Measurements from ENCODE around the gene CPEB3.
A peak's percentile ranks its signal among the peaks of the same experiment; 100 is the strongest.
"Not testable (repeated sequence)": the region's sequence is repeated elsewhere in the genome, so short reads cannot be mapped to it uniquely, and the experiment has no call there.

The CPEB3 gene

GRCh38 chr10:92091965-92092364 is 198.9 kb downstream of the CPEB3 start:
- no peak for DNase-seq

DNA sequence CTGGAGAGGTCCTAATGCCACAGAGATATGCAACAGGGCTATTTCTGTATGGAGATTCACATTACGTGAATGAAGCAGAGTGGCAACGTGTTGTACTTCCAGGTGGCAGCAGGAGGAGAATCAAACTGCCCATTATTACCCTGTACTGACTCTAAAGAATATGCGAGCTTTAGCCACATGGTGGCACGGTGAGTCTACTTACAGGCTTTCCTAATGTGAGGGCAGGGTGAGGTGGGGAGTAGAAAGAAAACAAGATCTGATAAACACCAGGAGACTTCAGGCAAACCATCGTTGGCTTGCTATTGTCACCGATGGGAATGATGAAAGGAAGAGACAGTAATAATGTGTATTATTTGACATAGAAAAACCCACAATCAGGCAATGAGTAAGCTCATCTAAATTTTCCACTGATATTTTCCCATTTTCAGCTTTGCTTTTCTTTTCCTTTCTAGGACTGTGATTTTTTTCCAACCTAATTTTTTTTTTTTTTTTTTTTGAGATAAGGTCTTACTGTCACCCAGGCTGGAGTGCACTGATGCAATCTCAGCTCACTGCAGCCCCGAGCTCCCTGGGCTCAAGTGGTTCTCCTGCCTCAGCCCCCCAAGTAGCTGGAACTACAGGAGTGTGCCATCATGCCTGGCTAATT is 203.0 kb downstream of the CPEB3 start:
- peak; percentile 92 for DNase-seq

GRCh38 chr10:92082583-92083280 is 208.1 kb downstream of the CPEB3 start:
- no peak for DNase-seq

GRCh38 chr10:92081641-92082040 is 209.2 kb downstream of the CPEB3 start:
- DNase-seq, result no peak

GRCh38 chr10:92080244-92080643 is 210.6 kb downstream of the CPEB3 start:
- DNase-seq, result no peak

GRCh38 chr10:92079003-92079402 is 211.9 kb downstream of the CPEB3 start:
- no peak for DNase-seq

- no peak for DNase-seq
Observed at GRCh38 chr10:92076722-92077121, 214.2 kb downstream of the CPEB3 start.

DNA sequence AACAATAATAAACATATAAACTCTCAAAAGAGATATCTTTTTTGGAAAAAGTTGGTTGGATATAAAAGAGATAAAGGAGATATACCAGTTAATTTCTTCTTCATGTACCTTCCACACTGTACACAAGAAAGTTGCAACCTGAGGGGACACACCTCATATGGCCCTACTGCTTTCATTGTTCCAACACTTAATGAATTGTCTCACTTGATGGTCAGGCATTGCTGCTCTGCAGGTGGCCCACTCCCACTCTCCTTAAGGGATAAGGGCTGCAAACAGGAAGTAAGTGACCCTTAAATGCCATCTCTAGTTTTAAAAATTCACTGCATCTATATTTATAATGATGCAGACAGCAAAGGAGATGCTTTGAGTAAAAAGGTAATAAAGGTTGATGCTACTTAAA is 215.0 kb downstream of the CPEB3 start:
- DNase-seq, result no peak

DNA sequence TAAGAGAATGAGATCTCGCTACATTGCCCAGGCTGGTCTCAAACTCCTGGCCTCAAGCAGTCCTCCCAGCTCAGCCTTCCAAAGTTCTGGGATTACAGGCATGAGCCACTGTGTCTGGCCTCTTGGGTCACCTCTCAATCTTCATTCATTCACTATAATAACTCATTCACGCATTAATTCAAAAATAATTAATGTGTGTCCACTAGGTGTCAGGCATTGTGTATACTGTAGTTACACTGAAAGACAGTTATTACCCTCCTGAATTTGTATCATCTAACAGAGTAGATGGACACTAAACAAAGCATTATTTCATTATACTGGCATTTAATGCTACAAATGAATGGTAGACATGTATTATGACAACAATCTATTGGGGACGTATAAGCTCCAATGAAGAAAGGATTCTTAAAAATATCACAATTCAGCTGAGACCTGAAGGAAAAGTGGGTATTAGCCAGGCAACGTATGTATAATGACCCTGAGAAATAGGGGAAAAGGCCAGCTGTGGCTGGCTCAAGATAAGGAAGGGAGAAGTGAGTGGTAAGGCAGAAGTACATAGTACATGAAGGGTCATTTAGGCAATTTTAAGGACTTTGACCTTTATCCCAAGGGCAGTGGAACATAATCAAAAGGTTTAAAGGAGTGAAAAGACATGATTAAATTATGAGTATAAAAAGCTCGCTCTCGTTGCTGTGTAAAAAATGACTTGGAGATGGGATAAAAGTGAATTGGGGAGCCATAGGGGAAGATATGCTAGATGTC is 216.6 kb downstream of the CPEB3 start:
- DNase-seq, result peak; percentile 61

DNA sequence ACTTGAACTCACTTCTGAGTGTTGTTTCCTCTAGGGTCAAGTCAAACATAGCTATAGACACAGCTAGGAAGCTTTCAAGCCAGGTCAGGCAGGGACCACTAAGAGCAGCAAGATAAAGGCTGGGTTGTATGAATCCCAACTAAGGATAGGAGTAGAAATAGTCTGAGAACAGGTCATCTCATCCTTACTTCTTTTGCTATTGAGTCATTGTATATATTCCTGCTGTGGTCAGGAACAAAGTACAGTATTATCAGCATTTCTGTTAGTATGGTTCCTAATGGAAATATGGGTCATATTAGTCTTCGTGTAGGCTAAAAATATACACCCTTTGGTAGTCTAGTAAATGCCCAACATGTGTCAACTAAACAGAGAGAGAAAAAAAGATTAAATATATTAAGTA is 222.0 kb downstream of the CPEB3 start:
- no peak for DNase-seq

DNA sequence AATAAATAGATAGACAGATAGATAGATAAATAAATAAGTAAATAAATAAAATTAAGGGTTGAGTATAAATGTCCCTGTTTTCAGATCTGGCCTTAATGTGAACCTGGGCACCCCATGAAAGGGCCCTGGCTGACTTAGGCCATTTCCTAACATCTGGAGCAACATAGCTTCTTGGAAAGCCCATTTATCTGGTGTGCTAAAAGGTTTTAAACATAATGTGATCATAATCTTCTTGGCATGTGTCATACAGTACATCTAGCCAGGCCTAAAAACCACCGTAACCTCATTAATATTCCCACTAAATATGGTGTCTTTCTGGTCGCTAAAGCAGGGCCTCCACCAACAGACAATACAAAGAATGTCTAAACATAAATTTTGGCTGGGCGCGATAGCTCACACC is 224.5 kb downstream of the CPEB3 start:
- DNase-seq, result no peak

- DNase-seq, result no peak
Observed at GRCh38 chr10:92064506-92064905, 226.4 kb downstream of the CPEB3 start.

DNA sequence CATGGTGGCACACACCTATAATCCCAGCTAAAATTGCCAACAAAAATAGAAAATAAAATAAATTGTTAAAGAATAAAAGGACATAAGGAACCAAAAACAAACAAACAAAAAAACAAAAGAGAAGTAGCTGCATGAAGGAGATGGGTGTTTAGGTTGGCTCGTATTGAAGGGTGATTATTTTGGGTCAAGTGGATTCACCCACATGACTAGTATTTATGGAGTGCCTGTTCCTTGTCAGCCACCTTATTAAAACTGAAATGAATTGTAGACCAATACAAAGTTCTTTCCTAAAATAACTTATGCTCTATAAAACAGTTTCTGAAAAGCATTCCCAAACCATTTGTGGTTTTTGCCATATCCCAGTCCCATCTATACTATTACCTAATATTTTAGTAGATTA is 228.6 kb downstream of the CPEB3 start:
- no peak for DNase-seq

- DNase-seq, result no peak
Observed at GRCh38 chr10:92054807-92055206, 236.1 kb downstream of the CPEB3 start.

DNA sequence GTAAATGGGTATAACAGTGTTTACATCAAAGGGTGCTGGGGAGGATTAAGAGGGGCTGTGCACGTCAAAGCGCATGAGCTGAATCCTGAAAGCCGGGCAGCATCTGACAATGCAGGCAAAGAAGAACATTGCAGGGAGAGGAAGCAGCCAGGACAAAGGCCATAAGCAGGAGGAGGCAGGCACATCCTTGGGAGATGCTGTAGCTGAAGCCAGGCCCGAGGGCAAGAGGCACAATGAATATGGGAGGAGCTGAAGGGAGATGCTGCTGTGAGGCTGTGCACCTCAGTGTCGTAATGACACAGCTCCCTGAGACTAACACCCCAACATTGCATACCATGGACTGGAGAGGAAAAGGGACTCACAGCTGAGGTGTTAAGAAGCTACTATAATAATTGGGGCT is 238.1 kb downstream of the CPEB3 start:
- no peak for DNase-seq

DNA sequence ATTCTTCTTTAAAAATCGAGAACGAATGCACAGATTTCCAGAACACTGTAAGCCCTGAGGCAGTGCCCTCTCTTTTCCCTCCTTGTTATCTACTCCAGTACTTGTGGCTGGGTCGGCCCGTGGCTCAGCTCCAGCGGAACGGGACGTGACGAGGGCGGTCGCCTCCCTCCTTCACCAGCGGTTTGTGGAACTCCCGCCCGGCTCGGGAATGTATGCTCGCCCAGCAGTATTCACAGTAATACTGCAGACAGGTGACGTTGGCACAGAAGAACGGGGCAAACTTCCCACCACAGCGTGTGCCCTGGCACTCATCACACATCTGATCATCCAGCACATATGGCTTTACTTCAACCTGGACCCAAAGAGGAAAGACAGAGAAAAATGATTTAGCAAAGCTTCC is 238.8 kb downstream of the CPEB3 start:
- no peak for DNase-seq

DNA sequence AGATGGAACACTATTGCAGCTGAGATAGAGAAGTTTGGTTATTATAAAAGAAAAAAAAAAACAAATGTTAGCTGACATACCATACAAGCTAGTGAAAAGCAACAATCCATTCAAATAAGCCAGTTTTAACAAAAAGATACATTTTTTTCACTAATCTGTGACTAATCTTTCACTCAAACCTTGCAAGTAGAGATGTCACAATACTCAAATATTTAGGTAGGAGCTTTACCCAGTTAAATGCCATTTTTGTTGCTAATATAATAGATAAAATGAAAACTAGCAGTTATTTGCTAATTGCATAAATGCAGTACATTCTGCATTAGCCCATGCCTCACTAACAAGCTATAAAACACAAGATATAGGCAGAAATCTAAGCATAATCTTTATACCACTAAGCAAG is 243.7 kb downstream of the CPEB3 start:
- no peak for DNase-seq

DNA sequence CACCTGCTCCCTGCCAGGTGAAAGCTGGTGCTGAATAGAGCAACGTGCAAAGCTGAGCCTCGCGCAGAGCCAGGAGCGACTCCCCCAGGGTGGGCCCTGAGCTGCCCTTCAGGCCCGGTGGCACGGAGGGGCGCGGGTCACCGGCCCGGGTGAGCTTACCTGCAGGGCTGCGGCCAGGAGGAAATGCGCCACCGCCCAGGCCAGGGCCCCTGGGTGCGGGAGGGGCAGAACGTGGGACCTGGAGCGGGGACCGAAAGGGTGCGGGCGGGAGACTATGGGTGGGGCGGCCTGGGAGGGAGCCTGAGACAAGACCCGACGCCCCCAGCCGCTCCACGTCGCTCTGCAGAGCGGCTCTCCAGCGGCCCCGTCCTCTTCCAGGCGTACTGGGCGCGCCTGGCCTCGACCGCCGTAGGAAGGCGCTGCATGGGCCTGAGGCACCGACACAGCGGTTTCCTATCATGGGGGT is 245.2 kb downstream of the CPEB3 start:
- no peak for DNase-seq

GRCh38 chr10:92042541-92042940 is 248.3 kb downstream of the CPEB3 start:
- no peak for DNase-seq

DNA sequence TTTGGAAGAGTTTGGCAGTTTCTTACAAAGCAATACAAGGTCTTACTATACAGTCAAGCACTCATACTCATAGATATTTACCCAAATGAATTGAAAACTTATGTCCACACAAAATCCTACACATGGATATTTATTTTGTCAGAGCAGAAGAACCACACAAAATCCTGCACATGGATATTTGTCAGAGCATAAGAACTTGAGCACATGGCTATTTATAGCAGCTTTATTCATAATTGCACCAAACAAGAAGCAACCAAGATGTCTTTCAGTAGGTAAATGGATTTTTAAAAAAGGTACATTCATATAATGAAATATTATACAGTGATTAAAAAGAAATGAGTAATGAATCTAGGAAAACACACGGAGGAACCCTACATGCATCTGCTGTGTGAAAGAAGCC is 251.9 kb downstream of the CPEB3 start:
- DNase-seq, result no peak

DNA sequence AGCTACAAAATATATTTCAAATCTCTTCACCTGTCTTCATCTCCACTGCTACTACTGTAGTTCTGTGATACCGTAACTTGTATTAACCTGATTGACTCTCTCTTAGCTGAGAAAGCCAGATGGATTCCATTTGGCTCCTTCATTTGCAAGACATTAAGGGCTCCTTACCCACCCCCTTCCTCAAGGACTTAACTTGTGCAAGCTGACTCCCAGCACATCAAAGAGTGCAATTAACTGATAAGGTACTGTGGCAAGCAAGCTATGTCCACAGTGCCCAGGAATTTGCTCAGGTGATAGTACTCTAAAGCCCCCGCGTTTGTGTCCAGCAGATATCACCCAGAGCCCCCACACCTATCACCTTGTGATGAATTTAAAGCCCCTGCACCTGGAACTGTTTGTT is 257.8 kb downstream of the CPEB3 start:
- peak; percentile 39 for DNase-seq

GRCh38 chr10:92031580-92031979 is 259.3 kb downstream of the CPEB3 start:
- DNase-seq, result no peak

DNA sequence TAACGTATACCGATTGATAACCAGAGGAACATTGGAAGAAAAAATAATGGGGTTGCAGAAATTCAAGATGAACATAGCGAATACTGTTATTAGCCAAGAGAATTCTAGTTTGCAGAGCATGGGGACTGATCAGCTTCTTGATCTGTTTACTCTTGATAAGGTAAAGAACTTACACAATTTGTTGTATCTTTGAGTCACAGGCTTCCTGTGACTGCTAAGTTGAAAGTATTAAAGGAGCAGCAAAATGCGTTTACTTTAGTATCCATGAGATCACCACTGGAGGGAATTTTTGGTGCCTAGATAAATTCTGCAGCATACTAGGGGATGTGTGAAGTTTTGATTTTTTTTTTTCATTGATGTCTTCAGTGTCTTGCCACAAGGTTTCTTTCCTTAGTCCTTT is 263.7 kb downstream of the CPEB3 start:
- DNase-seq, result peak; percentile 93

GRCh38 chr10:92025340-92025739 is 265.5 kb downstream of the CPEB3 start:
- DNase-seq, result not testable (repeated sequence)
